ENCODE results near the gene SLC44A2.
A peak's percentile ranks its signal among the peaks of the same experiment; 100 is the strongest.

SLC44A2 gene

DNA sequence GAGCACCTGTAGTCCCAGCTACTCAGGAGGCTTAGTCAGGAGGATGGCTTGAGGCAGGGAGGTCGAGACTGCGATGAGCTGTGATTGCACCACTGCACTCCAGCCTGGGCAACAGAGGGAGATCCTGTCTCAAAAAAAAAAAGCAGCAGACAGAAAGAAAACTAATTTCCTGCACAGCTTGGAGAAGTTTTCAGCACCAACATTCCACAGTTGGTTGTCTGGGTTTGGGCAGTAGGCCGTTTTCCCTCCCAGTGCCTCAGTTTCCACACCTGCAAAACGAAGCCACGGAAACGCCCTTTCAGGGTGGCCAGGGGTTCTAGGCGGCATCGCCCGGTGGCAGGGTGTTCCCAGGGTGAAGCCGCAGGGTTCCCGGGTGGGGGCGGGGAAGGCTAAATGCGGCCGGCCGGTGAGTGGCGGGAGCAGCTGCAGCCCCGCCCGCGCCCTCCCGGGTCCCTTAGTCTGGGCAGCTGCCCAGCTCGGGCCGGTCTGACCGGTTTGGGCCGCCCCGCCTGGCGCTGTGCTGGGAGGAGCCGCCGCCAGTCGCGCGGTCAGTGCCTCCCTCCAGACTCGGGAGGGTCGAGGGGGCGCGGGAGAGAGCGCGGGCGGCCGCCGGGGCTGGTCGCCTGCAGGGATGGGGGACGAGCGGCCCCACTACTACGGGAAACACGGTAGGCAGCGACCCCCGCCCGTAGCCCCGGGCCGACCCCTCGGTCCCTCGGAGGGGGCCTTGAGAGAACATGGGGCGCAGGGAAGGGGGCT lies at the start of gene SLC44A2:
SLC44A2 (plus strand) TSS at position 551 of the 759 bp plus-strand sequence; CDS start at position 632, 81 bp downstream.
- DNase-seq: no peak

DNA sequence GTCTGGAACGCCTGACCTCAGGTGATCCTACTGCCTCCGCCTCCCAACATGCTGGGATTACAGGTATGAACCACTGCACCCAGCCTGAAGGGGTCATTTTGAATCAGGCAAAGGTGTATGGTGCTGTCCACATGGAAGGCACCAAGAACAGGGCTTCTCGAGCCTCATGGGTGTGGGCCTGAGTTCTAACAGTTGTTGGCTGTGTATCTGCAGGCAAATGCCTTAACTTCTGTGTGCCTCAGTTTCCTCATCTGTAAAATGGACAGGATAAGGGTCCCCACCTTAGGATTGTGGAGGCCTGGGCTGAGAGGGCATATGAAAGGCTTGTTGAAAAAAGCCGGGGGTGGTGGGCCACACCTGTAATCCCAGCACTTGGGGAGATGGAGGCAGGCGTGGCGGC lies 47.4 kb upstream of the SLC44A2 start:
- DNase-seq: no peak

DNA sequence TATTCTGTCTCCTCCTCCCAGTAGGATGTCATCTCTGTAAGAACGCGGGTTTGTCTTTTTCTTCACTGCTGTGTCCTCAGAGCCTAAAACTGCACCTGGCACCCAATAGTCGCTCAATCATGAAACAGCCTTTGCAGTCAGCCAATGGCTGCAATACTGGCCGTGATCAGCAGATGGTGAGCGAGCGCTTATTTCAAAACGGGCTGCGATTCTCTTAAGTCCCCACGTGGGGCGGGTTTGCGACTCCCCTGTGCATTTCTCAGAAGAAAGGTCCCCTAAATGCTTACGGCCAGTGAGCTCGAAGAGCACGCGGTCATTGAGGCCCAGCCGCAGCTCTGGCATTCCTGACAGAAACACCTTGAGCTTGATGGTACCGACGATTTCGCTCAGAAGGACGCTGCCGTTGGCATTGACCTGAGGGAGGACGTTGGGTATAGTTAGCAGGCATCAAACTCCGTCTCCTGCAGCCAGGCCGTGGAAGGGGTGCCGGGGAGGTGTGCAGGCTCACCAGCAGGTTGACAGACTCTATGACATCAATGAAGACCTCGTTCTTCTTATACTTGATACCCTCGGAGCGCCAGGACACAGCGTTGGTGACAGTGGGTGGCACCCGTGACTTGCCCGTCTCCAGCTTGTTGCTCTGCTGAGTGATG lies 44.2 kb upstream of the SLC44A2 start:
- peak; percentile 92 for DNase-seq

DNA sequence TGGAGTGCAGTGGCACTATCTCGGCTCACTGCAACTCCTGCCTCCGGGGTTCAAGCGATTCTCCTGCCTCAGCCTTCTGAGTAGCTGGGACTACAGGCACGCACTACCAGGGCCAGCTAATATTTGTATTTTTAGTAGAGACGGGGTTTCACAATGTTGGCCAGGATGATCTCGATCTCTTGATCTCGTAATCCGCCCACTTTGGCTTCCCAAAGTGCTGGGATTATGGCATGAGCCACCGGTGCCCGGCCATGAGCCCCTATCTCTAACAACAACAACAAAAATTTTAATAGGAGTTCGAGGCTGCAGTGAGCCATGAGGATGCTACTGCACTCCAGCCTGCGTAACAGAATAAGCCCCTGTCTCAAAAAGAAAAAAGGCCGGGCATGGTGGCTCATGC lies 43.3 kb upstream of the SLC44A2 start:
- DNase-seq: no peak

DNA sequence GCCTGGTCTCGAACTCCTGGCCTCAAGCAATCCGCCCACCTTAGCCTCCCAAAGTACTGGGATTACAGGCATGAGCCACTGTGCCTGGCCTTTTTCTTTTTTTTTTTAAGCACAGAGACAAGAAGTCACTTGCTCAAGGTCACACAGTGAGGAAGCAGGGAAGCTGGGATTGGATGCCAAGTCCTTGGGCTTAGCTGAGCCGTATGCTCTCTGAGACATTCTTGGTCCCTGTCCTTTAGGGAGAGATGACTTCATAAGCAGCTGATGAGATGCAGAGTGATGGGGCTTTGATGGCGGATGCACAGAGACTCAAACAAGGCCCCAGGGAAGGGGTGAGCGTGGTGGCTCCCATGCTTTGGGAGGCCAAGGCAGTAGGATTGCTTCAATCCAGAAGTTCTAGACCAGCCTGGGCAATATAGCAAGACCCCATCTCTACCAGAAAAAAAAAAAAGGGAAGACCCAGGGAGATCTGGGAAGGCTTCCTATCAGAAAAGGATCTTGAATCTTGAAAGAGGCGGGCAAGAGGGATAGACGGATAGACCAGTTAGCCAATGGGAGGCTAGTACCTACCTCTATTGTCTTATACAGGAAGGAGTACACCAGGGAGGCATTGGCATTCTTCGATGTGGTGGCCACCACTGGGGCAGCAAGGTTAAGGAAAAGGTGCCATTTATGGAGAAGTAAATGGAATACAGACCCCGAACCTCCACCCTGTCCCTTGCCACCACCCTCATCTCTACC lies 42.1 kb upstream of the SLC44A2 start:
- no peak for DNase-seq

DNA sequence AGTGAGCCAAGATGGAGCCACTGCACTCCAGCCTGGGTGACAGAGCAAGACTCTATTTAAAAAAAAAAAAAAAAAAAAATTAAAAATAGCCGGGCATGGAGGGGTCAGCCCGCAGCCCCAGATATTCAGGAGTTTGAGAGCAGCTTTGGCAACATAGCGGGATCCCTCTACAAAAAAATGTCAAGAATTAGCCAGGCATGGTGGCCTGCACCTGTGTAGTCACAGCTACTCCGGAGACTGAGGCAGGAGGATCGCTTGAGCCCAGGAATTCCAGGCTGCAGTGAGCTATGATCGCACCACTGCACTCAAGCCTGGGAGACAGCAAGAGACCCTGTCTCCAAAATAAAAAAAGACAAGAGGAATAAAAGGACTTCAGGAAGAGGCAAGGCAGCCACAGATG lies 39.0 kb upstream of the SLC44A2 start:
- DNase-seq: no peak

DNA sequence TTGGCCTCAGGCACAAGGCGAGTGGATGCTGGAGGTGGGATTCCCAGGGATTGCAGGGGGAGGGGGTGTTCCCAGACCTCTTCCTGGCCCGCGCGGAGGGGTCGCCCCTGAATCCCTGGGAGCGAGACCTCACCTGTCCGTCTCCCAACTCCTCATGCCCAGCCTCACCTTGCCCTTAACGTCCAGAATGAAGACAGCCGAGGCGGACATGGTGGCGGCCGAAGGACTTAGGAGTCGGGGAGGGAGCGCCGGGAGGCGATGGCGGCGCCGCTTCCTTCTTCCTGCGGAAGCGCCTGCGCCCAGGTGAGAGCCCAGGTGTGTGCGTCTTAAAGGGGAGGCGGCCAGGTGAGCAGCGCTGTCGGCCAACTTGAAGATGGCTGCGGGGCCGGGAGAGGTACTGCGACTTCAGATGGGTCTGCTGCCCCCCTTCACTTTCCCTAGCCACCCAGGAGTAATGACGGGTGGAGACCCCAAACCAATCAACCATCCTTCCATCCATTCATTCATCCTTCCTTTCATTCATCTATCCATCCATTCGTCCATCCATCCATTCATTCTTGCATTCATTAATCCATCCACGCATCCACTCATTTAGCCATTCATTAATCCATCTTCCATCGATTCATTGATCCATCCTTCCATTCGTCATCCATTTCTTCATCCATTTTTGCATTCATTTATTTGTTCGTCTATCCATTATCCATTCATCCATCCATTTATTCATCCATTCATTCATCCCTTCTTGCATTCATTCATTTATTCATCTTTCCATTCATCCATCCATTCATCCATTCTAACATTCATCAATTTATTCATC lies 38.1 kb upstream of the SLC44A2 start, which contains the start of gene AP1M2:
AP1M2 (minus strand) TSS at position 291 of the 817 bp plus-strand sequence; CDS start at position 210, 81 bp downstream.
- no peak for DNase-seq

DNA sequence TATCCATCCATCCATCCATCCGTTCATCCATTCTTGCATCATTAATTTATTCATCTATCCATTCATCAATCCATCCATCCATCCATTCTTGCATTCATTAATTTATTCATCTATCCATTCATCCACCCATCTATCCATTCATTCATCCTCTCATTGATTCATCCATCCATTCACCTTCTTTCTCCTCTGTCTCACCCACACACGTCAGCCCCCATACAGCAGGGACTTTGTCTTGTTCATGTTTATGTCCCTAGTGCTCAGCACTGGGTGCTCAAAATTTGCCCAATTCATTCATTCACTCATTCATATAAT lies 37.6 kb upstream of the SLC44A2 start:
- no peak for DNase-seq

DNA sequence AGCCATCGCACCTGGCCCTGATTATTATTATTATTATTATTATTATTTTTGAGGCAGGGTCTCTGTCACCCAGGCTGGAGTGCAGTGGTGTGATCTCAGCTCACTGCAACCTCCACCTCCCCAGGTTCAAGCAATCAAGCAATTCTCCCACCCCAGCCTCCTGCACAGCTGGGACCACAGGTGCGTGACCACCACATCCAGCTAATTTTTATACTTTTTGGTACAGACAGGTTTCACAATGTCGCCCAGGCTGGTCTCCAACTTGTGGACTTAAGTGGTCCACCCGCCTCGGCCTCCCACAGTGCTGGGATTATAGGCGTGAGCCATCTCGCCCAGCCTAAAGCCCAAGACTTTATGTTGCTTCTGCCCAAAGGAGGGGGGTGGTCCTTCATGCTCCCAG lies 32.2 kb upstream of the SLC44A2 start:
- no peak for DNase-seq

DNA sequence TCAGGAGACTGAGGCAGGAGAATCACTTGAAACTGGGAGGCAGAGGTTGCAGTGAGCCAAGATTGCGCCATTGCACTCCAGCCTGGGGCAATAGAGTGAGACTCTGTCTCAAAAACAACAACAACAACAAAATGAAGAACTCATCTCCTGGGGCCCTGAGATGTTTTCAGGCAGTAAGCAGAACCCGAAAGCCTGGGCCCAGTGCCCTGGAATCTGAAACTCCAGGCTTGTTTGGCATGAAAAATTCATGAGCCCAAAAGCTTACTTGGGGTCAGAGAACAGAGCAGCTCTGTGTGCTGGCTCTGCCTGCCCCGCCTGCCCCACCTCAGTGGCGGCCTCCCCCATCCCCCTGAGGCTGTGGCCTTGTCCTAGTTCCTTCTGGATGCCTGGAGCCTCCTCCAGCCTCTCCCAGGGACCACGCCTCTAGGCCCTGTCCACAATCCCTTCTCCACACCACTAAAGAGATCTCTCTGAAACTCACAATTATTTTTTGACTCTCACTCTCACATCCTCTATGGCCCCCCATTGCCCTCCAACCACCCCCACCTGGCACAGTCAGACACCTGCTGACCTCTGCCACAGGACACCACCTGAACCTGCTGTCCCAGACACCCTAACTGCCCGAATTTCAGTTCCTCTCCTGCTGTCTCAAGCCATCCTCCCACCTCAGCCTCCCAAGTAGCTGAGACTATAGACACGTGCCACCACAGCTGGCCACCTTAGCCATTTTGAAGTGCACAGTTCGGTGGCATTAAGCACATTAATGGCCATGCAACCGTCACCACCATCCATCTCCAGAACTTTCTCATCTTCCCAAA lies 31.3 kb upstream of the SLC44A2 start:
- DNase-seq: no peak

DNA sequence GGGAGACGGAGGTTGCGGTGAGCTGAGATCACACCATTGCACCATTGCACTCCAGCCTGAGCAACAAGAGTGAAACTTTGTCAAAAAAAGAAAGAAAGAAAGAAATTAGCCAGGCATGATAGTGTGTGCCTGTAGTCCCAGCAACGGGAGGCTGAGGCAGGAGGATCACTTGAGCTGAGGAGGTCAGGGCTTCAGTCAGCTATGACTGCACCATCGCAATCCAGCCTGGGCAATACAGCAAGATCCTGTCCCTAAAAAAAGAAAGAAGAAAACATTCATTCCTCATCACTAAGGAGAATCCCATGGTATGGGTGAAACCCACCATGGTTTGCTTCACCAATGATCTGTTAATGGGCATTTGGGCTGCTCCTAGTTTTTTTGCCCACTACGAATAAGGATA lies 25.2 kb upstream of the SLC44A2 start:
- no peak for DNase-seq

DNA sequence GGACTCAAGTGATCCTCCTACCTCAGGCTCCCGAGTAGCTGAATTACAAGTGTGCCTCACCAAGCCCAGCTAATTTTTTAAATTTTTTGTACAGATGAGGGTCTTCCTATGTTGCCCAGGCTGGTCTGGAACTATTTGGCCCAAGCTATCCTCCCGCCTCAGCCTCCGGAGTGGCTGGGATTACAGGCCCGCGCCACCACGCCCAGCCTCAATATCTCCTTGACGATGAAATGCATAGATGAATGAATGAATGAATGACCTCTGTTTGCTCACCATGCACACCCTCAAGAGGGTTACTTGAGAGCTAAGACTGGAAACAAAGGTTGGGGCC lies 23.4 kb upstream of the SLC44A2 start:
- DNase-seq: no peak

DNA sequence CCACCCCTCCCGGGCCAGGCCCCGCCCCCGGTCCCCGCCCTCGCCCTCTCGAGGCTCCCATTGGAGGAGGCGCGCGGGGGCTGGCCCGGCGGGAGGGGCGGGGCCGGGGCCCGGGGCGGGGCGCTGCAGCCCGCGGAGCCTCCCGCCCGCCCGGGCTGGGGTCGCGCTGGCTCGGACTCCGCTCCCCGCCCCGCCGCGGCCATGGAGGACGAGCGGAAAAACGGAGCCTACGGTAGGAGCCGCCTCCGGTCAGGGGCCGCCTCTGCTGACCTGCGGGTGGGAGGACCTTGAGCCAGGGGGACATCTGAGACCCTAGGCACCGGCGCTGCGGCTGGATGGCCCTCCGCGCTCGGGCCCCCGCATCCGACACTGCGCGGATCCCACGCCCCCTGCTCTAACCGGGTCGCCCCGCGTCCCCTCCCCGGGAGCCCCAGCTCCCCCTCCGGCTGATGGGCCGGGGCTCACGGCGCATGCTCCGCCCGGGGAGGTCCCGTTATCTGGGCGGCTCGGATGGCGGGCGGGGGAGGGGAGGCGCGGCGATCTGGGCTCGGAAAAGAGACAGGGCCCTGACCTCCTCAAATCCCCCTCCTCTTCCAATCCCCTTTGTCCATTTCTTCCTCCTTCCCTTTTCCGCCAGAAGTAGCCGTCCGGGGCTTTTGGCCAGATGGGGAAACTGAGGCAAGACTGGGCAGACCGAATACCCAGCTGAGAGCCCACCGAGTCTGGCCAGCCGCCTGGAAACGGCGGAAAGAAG lies 22.8 kb upstream of the SLC44A2 start:
- DNase-seq: peak; percentile 94

DNA sequence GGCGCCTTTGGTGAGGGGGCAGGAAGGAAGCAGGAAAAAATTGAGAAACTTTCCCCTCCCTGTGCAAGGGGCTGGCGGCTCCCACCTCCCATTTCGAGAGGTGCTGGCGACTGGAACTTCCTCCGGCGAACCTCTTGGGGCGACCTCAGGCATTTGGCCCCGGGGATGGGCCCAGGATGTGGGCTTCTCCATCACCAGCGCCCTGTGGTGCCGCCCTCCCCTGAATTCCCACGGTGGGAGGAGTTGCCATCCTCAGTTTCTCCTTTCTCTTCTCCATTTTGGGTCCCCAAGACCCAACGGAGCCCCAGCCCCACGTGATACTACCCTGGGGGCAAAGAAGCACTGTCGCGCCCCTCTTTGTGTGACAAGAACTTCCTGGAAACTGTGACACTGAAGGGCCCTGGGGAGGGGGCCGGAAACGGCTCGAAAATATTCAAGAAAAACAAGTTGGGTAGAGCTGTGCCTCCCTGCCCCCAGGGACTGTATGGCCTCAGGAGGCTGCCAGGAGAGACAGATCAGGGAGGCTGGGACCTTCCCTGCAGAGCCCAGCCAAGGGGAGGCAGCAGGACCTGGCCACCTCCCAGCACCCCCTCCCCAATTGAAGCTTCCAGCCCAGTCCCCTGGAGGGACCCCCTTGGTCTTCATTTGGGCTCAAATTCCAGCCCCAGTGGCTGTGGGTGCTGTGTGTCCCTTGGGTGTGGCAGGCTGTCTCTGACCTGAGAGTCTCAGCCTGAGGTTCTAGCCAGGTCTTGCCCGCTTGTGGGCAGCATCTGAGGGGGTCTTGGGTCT lies 22.1 kb upstream of the SLC44A2 start:
- DNase-seq: peak; percentile 89

DNA sequence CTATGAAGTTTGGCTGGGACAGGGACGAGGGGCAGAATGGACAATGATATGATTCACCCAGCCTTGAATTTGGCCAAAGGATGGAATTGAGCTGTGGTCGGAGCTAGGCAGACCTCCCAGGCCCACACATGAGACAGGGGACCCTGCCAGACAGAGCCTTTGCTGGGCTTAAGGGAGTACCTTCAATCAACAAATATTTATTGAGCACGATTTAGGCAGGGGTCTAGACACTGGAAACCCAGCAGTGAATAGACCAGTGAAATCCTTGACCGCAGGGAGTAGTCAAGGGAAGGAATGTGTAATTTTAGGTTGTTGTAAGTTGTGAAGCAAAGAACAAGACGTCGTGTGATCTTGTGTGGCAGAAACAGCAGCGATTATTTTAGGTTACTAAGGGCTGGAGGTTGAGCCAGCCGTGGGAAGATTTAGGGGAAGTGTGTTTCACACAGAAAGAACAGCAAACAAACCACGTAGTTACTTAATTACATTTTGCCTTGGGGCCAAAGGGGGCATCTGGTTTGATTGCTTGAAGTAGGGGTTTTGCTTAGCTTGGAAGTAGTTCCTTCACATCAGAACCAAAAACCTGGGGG lies 21.4 kb upstream of the SLC44A2 start:
- peak; percentile 51 for DNase-seq

DNA sequence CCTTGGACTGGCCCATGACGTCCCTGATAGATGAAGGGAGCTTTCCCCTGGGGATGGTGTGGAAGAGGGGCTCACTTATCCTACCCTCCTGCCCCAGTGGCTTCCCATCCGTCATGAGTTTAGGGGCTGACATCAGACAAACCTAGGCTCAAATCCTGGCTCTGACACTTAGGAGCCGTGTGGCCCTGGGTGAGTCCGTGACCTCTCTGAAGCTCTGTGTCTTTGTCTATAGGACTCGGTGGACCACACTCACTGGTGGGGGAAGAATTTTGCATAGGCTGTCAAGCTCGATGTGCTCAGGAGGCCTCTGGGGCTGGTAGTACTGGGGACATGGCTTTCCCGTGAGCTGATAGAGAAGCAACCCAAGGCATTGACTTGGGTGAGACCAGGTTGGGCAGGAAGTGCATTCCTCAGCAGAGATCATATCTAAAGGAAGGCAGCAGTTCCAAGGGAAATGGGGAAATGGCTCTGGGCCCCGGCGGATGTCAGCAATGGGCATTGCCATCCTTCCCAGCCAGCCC lies 20.8 kb upstream of the SLC44A2 start:
- DNase-seq: peak; percentile 23

DNA sequence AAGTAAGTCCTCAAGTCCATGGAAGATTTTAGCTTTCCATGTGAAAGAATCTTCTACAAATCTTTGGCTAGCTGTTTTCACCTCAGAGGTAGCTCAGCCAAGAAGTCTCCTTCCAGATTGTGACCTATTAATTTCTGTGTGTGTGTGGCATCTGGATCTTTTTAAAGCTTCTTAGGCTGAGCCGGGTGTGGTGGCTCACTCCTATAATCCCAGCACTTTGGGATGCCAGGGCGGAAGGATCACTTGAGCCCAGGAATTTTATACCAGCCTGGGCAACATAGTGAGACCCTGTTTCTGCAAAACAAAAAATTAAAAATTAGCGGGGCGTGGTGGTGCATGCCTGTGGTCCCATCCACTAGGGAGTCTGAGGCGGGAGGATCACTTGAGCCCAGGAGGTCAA lies 13.4 kb upstream of the SLC44A2 start:
- no peak for DNase-seq

DNA sequence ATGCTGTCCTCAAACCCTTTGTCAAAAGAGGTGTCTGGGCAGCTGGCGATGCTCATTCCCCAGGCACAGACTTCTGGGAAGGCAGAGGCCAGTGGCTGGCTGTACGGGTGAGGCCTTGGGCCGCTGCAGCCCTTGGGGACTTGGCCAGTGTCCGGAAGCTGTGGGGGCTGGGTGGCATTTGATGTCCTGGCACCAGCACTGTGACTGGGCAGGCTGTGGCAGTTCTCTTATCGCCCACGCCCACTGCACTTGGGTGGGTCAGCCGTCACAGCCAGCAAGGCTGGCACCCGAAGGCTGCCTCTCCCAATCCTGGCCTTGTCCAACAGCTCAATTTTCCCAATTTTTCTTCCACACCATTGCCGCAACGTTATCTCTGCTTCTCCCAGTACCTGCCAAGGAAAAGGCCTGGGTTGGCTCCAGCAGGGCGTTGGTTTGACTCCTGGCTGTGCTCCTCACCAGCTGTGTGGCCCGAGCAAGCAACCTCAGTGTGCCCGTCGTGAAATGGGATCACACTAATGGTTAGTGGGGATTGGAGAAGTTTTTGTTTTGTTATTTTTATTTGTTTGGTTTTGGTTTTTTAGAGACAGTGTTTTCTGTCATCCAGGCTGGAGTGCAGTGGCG lies 12.7 kb upstream of the SLC44A2 start:
- DNase-seq: no peak

DNA sequence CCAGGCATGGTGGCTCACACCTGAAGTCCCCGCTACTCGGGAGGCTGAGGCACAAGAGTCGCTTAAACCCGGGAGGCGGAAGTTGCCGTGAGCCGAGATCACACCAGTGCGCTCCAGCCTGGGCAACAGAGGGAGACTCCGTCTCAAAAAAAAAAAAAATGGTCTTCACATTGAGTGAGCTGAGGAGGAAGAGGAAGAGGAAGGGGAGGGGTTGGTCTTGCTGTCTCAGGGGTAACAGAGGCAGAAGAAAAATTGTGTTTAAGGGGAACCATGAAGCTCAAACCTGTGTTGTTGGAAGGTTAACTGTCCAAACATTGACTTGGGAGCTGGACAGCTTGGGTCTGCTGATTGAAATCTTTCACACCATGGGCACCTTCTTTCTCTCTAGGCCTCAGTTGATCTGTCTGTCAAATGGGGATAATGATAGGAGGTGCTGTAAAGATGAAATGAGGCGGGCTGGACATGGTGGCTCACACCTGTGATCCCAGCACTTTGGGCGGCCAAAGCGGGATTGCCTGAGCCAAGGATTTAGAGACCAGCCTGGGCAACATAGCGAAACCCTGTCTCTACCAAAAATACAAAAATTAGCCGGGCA lies 9.8 kb upstream of the SLC44A2 start:
- peak; percentile 9 for DNase-seq

Data from CD4-positive, alpha-beta T cell treated with Interleukin-6 for 4 hours (primary cell).